ENCODE measurements around the gene KATNAL2. TPM values are rescaled to one million over a fixed set of nuclear protein-coding genes. Genes with fewer than 3 reads are reported as not detected.

The KATNAL2 gene
- total RNA-seq, 1 experiment from 2014 or later = 2.0 TPM

DNA sequence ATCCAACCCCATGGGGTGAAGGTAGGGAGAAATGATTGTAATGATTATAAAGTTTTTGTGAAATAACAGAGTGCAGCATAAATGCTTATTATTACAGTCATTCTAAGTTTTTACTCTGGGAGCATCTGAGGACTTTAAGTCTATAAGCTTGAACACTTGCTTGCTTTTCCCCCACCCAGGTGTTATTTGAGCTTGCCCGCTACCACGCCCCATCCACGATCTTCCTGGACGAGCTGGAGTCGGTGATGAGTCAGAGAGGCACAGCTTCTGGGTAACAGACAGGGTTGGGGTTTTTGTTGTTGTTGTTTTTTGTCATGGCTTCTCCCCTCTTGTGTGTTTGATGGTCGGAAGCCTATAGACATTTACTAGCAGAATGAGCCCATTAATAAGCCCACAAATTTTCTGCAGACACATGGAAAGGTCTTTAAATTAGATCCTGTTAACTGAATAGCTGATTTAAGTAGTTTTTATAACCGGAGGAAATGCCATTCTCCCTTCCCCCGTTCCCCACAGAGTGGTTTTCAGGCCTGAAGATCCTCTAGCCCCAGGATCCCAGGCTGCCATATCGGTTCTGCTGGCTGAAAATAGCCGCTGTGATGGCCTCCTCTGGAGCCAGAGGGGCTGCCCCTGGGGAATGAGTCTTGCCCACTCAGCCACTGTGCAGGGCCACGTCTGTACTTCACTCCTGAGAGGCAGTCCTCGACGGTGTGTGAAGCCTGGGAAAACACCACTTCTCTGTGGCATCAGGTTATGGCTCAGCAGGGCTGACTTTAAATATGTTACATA, 157.9 kb downstream of the KATNAL2 start:
- TF ChIP-seq EZH2 (IDR thresholded peaks at IDR 0.05; ENCODE audit: low read length, unreplicated experiment) (no peak), EZH2phosphoT487 (IDR thresholded peaks at IDR 0.05; ENCODE audit: borderline replicate concordance, low read length) (no peak)
- TF ChIP-seq, protein P1, sequence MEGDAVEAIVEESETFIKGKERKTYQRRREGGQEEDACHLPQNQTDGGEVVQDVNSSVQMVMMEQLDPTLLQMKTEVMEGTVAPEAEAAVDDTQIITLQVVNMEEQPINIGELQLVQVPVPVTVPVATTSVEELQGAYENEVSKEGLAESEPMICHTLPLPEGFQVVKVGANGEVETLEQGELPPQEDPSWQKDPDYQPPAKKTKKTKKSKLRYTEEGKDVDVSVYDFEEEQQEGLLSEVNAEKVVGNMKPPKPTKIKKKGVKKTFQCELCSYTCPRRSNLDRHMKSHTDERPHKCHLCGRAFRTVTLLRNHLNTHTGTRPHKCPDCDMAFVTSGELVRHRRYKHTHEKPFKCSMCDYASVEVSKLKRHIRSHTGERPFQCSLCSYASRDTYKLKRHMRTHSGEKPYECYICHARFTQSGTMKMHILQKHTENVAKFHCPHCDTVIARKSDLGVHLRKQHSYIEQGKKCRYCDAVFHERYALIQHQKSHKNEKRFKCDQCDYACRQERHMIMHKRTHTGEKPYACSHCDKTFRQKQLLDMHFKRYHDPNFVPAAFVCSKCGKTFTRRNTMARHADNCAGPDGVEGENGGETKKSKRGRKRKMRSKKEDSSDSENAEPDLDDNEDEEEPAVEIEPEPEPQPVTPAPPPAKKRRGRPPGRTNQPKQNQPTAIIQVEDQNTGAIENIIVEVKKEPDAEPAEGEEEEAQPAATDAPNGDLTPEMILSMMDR (conservative IDR thresholded peaks at IDR 0.05; ENCODE audit: low read depth, low read length) = no peak
- intact Hi-C loops (cut with micrococcal nuclease) = no loop called here
- CTCF ChIA-PET = interaction anchor here (1.2 kb wide), 1 partner anchor 130 kb away, joined by 5 read pairs; no protein-coding TSS in a partner anchor

DNA sequence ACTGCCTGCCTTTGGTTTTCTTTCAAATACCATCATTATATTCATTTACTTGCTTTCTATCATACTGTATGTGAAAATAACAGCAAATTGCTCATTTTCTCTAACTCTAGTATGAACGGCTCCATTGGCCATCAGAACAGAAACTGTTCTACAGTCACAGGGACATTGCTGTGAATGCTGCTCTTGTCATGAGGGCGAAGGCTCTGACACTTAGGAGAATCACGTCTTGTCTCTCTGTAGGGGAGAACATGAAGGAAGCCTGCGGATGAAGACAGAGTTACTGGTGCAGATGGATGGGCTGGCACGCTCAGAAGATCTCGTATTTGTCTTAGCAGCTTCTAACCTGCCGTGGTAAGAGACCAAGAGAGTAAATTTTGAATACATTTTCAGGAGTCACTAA, 159.7 kb downstream of the KATNAL2 start:
- DNase-seq = no peak
- Histone ChIP-seq H3K79me2 (ENCODE audit: low read length) (no peaks in the 10 kb centered on the region), H3K4me1 (ENCODE audit: insufficient read depth, low read length) (peaks cover 11% of the 10 kb centered on the region), H4K20me1 (ENCODE audit: low read length) (no peaks in the 10 kb centered on the region), H3K9me3 (ENCODE audit: low read length) (no peaks in the 10 kb centered on the region), H3F3A (ENCODE audit: low read length, unreplicated experiment) (no peaks in the 10 kb centered on the region), H3K27ac (ENCODE audit: low read length) (no peak overlapping the region), H3K9ac (ENCODE audit: low read length) (no peak overlapping the region), H3K4me3 (ENCODE audit: low read length) (no peak overlapping the region), H3K36me3 (ENCODE audit: low read depth, low read length) (no peaks in the 10 kb centered on the region), H2AFZ (ENCODE audit: low read length) (no peak overlapping the region), H3K9me2 (replicated peaks; ENCODE audit: low read length) (no peaks in the 10 kb centered on the region), H3K27me3 (ENCODE audit: low read length) (no peaks in the 10 kb centered on the region), H3K4me2 (ENCODE audit: low read length) (no peak overlapping the region)
- TF ChIP-seq EZH2 (IDR thresholded peaks at IDR 0.05; ENCODE audit: low read length, unreplicated experiment) = no peak
- TF ChIP-seq, protein P1 (conservative IDR thresholded peaks at IDR 0.05; ENCODE audit: low read depth, low read length) = no peak
- no peak for TF ChIP-seq EZH2phosphoT487 (IDR thresholded peaks at IDR 0.05; ENCODE audit: borderline replicate concordance, low read length)
- ChIA-PET CTCF (no interaction called here), POLR2A (ENCODE audit: unreplicated experiment) (no interaction called here)
- no peak for ATAC-seq
- no TSS peak for BruUV-seq (replicated peaks)
- intact Hi-C loops (cut with micrococcal nuclease) = no loop called here

More for the DNA sequence above, 157.9 kb downstream of the KATNAL2 start:
- H3K9me2 ChIP-seq (replicated peaks; ENCODE audit: low read length) = no peaks in the 10 kb centered on the region
- H2AFZ ChIP-seq (ENCODE audit: low read length) = peak overlapping the region; percentile 60
- no peaks in the 10 kb centered on the region for H3F3A ChIP-seq (ENCODE audit: low read length, unreplicated experiment)
- H3K27ac ChIP-seq (ENCODE audit: low read length) = peak overlapping the region; percentile 52
- peak overlapping the region; percentile 26; the same call in 1 of the 2 replicates for H3K9ac ChIP-seq (ENCODE audit: low read length)
- no peaks in the 10 kb centered on the region for H3K36me3 ChIP-seq (ENCODE audit: low read depth, low read length)
- POLR2A ChIA-PET (ENCODE audit: unreplicated experiment) = interaction anchor here (0.5 kb wide), 1 partner anchor 742 kb away, joined by 5 read pairs; a partner anchor contains a TSS
- no peaks in the 10 kb centered on the region for H4K20me1 ChIP-seq (ENCODE audit: low read length)
- peak overlapping the region; percentile 44 for H3K4me3 ChIP-seq (ENCODE audit: low read length)
- peaks cover 11% of the 10 kb centered on the region for H3K4me1 ChIP-seq (ENCODE audit: insufficient read depth, low read length)
- no peaks in the 10 kb centered on the region for H3K27me3 ChIP-seq (ENCODE audit: low read length)
- peak; percentile 100 for ATAC-seq
- no peaks in the 10 kb centered on the region for H3K9me3 ChIP-seq (ENCODE audit: low read length)
- DNase-seq = peak; percentile 63
- no peaks in the 10 kb centered on the region for H3K79me2 ChIP-seq (ENCODE audit: low read length)
- peak overlapping the region; percentile 67 for H3K4me2 ChIP-seq (ENCODE audit: low read length)
- TSS peak; percentile 92 for BruUV-seq (replicated peaks)

DNA sequence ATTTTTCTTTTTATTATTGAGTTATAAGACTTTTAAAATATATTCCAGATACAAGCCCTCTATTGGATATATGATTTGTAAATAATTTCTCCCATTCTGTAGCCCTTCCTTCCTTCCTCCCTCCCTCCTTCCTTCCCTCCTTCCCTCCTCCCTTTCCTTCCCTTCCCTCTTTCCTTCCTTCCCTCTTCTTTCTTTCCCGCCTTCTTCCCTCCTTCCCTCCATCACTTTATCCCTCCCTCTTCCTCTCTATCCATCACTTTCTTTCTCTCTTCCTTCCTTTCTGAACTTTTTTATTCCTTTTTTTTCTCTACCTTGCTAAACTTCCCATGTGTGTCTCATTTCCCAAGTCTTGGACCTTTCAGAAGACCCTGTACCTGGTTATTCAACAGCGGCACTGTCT, 163.5 kb downstream of the KATNAL2 start:
- Histone ChIP-seq H3F3A (ENCODE audit: low read length, unreplicated experiment) (no peaks in the 10 kb centered on the region), H3K9me3 (ENCODE audit: low read length) (no peaks in the 10 kb centered on the region), H3K27me3 (ENCODE audit: low read length) (no peaks in the 10 kb centered on the region), H3K4me3 (ENCODE audit: low read length) (no peak overlapping the region), H3K27ac (ENCODE audit: low read length) (no peak overlapping the region), H3K79me2 (ENCODE audit: low read length) (no peaks in the 10 kb centered on the region), H3K9me2 (replicated peaks; ENCODE audit: low read length) (no peaks in the 10 kb centered on the region), H4K20me1 (ENCODE audit: low read length) (no peaks in the 10 kb centered on the region), H2AFZ (ENCODE audit: low read length) (no peak overlapping the region), H3K4me2 (ENCODE audit: low read length) (no peak overlapping the region), H3K36me3 (ENCODE audit: low read depth, low read length) (no peaks in the 10 kb centered on the region), H3K4me1 (ENCODE audit: insufficient read depth, low read length) (no peaks in the 10 kb centered on the region; the same call in 1 of the 2 replicates), H3K9ac (ENCODE audit: low read length) (no peak overlapping the region)
- DNase-seq (no peak), ATAC-seq (no peak)
- intact Hi-C loops (cut with micrococcal nuclease) = no loop called here
- ChIA-PET POLR2A (ENCODE audit: unreplicated experiment) (no interaction called here), CTCF (no interaction called here)
- TF ChIP-seq EZH2 (IDR thresholded peaks at IDR 0.05; ENCODE audit: low read length, unreplicated experiment) (no peak), EZH2phosphoT487 (IDR thresholded peaks at IDR 0.05; ENCODE audit: borderline replicate concordance, low read length) (no peak)
- TF ChIP-seq, protein P1 (conservative IDR thresholded peaks at IDR 0.05; ENCODE audit: low read depth, low read length) = no peak
- BruUV-seq (replicated peaks) = no TSS peak

All from PC-3 (cell line).